Astrocyte (in vitro differentiated cells and primary cell): Measurements from ENCODE around the gene PDLIM5. TPM values are rescaled to one million over a fixed set of nuclear protein-coding genes. Genes with fewer than 3 reads are reported as not detected.

ENCODE experiments used
- DNase-seq: peaks from one replicate; pipeline ENCODE4 v3.0.0-alpha.2; 2010; ENCODE audit warnings: low read depth
- FAIRE-seq: peaks from 2 replicates; lab custom pipeline; 2011; peaks lifted over from hg19 to GRCh38; lab: Jason Lieb, UNC
- H2AFZ ChIP-seq: 2 replicates; pipeline ENCODE4 v1.6.0; 2012; ENCODE audit warnings: low read depth, low read length, inconsistent platforms
- H3K27ac ChIP-seq: 2 replicates; pipeline ENCODE4 v1.5.1; 2011; ENCODE audit warnings: low read depth, low read length, inconsistent platforms
- H3K27me3 ChIP-seq: 2 replicates; pipeline ENCODE4 v1.6.0; 2011; ENCODE audit warnings: low read length, inconsistent platforms; ENCODE audit not compliant: insufficient read depth
- H3K36me3 ChIP-seq: 2 replicates; pipeline ENCODE4 v1.5.1; 2011; ENCODE audit warnings: low read length, inconsistent platforms; ENCODE audit not compliant: insufficient read depth
- H3K4me1 ChIP-seq: 2 replicates; pipeline ENCODE4 v1.5.1; 2011; ENCODE audit warnings: low read length, inconsistent platforms; ENCODE audit not compliant: insufficient read depth
- H3K4me2 ChIP-seq: 2 replicates; pipeline ENCODE4 v1.6.0; 2012; ENCODE audit warnings: low read length, inconsistent platforms
- H3K4me3 ChIP-seq: 2 replicates; pipeline ENCODE4 v1.5.1; 2011; ENCODE audit warnings: low read depth, mild to moderate bottlenecking, low read length, inconsistent platforms; ENCODE audit not compliant: insufficient read depth
- H3K79me2 ChIP-seq: 2 replicates; pipeline ENCODE4 v1.6.0; 2012; ENCODE audit warnings: mild to moderate bottlenecking, low read length, inconsistent platforms; ENCODE audit not compliant: insufficient read depth
- H3K9ac ChIP-seq: 2 replicates; pipeline ENCODE4 v1.6.0; 2012; ENCODE audit warnings: mild to moderate bottlenecking, low read length, inconsistent platforms
- H3K9me3 ChIP-seq: 2 replicates; pipeline ENCODE4 v1.5.1; 2012; ENCODE audit warnings: low read depth, mild to moderate bottlenecking, low read length, inconsistent platforms; ENCODE audit not compliant: insufficient read depth
- H4K20me1 ChIP-seq: 2 replicates; pipeline ENCODE4 v1.6.0; 2012; ENCODE audit warnings: low read length, inconsistent platforms; ENCODE audit not compliant: insufficient read depth
- H3K27ac Mint-ChIP-seq: one replicate; pipeline ENCODE4 v1.8.0; 2021; ENCODE audit warnings: mild to moderate bottlenecking, mixed read lengths; ENCODE audit not compliant: unreplicated experiment
- H3K27me3 Mint-ChIP-seq: one replicate; pipeline ENCODE4 v1.8.0; 2021; ENCODE audit warnings: low read depth, mixed read lengths; ENCODE audit not compliant: unreplicated experiment
- H3K36me3 Mint-ChIP-seq: one replicate; pipeline ENCODE4 v1.8.0; 2021; ENCODE audit warnings: low read depth, mixed read lengths; ENCODE audit not compliant: unreplicated experiment
- H3K4me1 Mint-ChIP-seq: one replicate; pipeline ENCODE4 v1.8.0; 2021; ENCODE audit warnings: low read depth, mixed read lengths; ENCODE audit not compliant: unreplicated experiment
- H3K4me3 Mint-ChIP-seq: one replicate; pipeline ENCODE4 v1.8.0; 2021; ENCODE audit warnings: mild to moderate bottlenecking, moderate library complexity, mixed read lengths; ENCODE audit not compliant: unreplicated experiment
- H3K9me3 Mint-ChIP-seq: one replicate; pipeline ENCODE4 v1.8.0; 2021; ENCODE audit warnings: mild to moderate bottlenecking, mixed read lengths; ENCODE audit not compliant: unreplicated experiment
- EZH2 ChIP-seq: IDR thresholded peaks from 2 replicates; pipeline ENCODE4 v1.6.1; 2012; ENCODE audit warnings: mild to moderate bottlenecking, low read length, inconsistent platforms; ENCODE audit not compliant: insufficient read depth
- total RNA-seq: library from RNA; stranded (reverse); gene quantifications from 2 replicates; pipeline ENCODE4 v1.2.1, GENCODE V29; 2021
- TF ChIP-seq, protein P1 (sequence below): IDR thresholded peaks from 2 replicates; pipeline ENCODE4 v1.5.1; 2011; ENCODE audit warnings: low read depth, mild to moderate bottlenecking, inconsistent platforms, low read length, moderate library complexity; ENCODE audit not compliant: insufficient read depth

The PDLIM5 gene
- total RNA-seq, 1 donor from 2014 or later: 181 TPM

DNA sequence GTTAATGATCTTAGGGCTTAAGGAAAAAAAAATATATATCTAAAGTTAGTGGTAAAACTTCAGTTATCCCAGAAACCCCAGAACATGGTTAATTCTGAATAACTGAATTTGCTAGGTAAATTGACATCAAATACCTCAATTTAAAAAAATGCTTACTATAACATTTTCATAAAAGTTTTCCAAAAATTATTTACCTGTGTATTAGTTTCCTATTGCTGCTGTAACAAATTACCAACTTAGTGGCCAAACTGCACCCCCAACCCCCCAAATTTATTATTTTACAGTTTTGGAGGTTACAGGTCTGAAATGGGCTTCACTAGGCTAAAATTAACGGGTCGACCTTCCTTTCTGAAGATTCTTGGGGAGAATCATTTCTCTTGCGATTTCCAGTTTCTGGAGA lies 95.2 kb downstream of the PDLIM5 start:
- FAIRE-seq: no peak
- no peaks in the 10 kb centered on the region for H3K9me3 Mint-ChIP-seq
- no peaks in the 10 kb centered on the region for H4K20me1 ChIP-seq
- peaks cover 2% of the 10 kb centered on the region for H3K36me3 Mint-ChIP-seq
- no peak overlapping the region for H3K27ac Mint-ChIP-seq
- peaks cover 52% of the 10 kb centered on the region for H3K4me1 Mint-ChIP-seq
- no peak overlapping the region for H3K9ac ChIP-seq
- no peak overlapping the region for H3K4me3 Mint-ChIP-seq
- H3K36me3 ChIP-seq: no peaks in the 10 kb centered on the region
- no peak overlapping the region for H3K27ac ChIP-seq
- H3K9me3 ChIP-seq: no peaks in the 10 kb centered on the region
- H3K27me3 Mint-ChIP-seq: no peaks in the 10 kb centered on the region
- no peak for DNase-seq
- no peak overlapping the region for H2AFZ ChIP-seq
- TF ChIP-seq EZH2: no peak
- TF ChIP-seq, protein P1, sequence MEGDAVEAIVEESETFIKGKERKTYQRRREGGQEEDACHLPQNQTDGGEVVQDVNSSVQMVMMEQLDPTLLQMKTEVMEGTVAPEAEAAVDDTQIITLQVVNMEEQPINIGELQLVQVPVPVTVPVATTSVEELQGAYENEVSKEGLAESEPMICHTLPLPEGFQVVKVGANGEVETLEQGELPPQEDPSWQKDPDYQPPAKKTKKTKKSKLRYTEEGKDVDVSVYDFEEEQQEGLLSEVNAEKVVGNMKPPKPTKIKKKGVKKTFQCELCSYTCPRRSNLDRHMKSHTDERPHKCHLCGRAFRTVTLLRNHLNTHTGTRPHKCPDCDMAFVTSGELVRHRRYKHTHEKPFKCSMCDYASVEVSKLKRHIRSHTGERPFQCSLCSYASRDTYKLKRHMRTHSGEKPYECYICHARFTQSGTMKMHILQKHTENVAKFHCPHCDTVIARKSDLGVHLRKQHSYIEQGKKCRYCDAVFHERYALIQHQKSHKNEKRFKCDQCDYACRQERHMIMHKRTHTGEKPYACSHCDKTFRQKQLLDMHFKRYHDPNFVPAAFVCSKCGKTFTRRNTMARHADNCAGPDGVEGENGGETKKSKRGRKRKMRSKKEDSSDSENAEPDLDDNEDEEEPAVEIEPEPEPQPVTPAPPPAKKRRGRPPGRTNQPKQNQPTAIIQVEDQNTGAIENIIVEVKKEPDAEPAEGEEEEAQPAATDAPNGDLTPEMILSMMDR: no peak
- H3K27me3 ChIP-seq: no peaks in the 10 kb centered on the region
- peaks cover 76% of the 10 kb centered on the region for H3K79me2 ChIP-seq
- no peak overlapping the region for H3K4me2 ChIP-seq
- peaks cover 53% of the 10 kb centered on the region for H3K4me1 ChIP-seq
- no peak overlapping the region for H3K4me3 ChIP-seq

DNA sequence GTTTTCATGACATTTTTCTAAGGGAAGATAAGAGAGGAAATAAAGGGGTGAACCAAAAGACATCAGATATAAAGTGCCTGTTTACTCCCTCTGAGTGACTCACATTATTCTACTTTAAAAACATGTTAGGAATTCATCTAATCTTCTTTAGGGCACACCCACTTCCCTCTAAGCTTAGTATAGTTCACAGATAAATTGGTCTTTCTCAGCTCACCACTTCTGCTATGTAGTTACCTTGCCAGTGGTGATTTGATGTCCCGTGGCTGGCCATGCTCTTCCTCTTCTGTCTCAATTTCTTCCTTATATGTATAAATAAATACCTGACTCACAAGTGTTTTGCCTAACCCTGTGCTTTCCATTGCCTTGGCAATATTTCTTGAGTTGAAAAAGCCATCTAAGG lies 96.8 kb downstream of the PDLIM5 start:
- Histone ChIP-seq H3K9ac (peak overlapping the region; percentile 41), H4K20me1 (no peaks in the 10 kb centered on the region), H3K27ac (peak overlapping the region; percentile 79), H3K36me3 (no peaks in the 10 kb centered on the region), H3K4me1 (peaks cover 58% of the 10 kb centered on the region), H3K27me3 (no peaks in the 10 kb centered on the region), H3K9me3 (no peaks in the 10 kb centered on the region), H3K4me3 (no peak overlapping the region), H3K79me2 (peaks cover 73% of the 10 kb centered on the region), H2AFZ (no peak overlapping the region), H3K4me2 (peak overlapping the region; percentile 61)
- TF ChIP-seq EZH2: no peak
- TF ChIP-seq, protein P1: no peak
- peak; percentile 93 for FAIRE-seq
- H3K9me3 Mint-ChIP-seq: no peaks in the 10 kb centered on the region
- no peak overlapping the region for H3K4me3 Mint-ChIP-seq
- peak; percentile 96 for DNase-seq
- H3K4me1 Mint-ChIP-seq: peaks cover 55% of the 10 kb centered on the region
- H3K36me3 Mint-ChIP-seq: peaks cover 2% of the 10 kb centered on the region
- H3K27me3 Mint-ChIP-seq: no peaks in the 10 kb centered on the region
- H3K27ac Mint-ChIP-seq: peak overlapping the region; percentile 80

DNA sequence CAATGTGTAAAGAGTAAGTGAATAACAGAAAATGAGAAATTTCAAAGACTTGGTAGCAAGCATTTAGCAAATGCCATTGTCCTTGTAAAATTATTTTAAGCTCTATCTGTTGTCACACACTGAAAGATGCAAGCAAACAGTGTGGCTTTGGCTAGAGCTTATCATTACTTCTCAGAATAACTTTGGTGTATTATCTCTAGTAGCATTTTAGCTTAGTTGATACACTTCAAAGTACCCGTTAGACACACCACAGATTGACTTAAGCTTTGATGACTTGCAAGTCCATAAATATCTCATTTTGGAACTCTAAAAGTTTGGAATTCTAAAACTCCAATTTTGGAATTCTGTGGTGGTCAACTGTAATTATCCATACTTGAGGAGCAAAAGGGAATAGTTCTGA lies 98.6 kb downstream of the PDLIM5 start:
- no peak for FAIRE-seq
- peaks cover 65% of the 10 kb centered on the region for H3K79me2 ChIP-seq

More for the DNA sequence above, 98.6 kb downstream of the PDLIM5 start:
- Histone ChIP-seq H3K27me3 (no peaks in the 10 kb centered on the region), H3K4me2 (no peak overlapping the region), H3K36me3 (peaks cover 2% of the 10 kb centered on the region), H2AFZ (no peak overlapping the region), H3K9me3 (no peaks in the 10 kb centered on the region), H3K4me1 (peaks cover 47% of the 10 kb centered on the region), H3K9ac (no peak overlapping the region), H3K4me3 (no peak overlapping the region), H4K20me1 (no peaks in the 10 kb centered on the region), H3K27ac (no peak overlapping the region)
- no peak for DNase-seq
- peaks cover 46% of the 10 kb centered on the region for H3K4me1 Mint-ChIP-seq
- H3K27me3 Mint-ChIP-seq: no peaks in the 10 kb centered on the region
- no peak overlapping the region for H3K4me3 Mint-ChIP-seq
- TF ChIP-seq, protein P1: no peak
- no peak for TF ChIP-seq EZH2
- no peak overlapping the region for H3K27ac Mint-ChIP-seq
- no peaks in the 10 kb centered on the region for H3K9me3 Mint-ChIP-seq
- H3K36me3 Mint-ChIP-seq: peaks cover 2% of the 10 kb centered on the region
